PC-3 (cell line): ENCODE results near the gene STX12.

Experiments used
- EZH2 ChIP-seq: fragments of 300-600 bp; sonication (generic); IDR thresholded peaks from one replicate; pipeline ENCODE4 v1.6.1; 2017; ENCODE audit warnings: antibody characterized with exemption, mild to moderate bottlenecking, low read length; ENCODE audit not compliant: unreplicated experiment
- EZH2phosphoT487 ChIP-seq: fragments of 300-600 bp; sonication (generic); IDR thresholded peaks from 2 replicates; pipeline ENCODE4 v1.6.1; 2018; ENCODE audit warnings: mild to moderate bottlenecking, antibody characterized with exemption, low read length, borderline replicate concordance
- TF ChIP-seq, protein P1 (sequence below): fragments of 300-600 bp; sonication (generic); conservative IDR thresholded peaks from 2 replicates; pipeline ENCODE4 v1.5.1; 2017; ENCODE audit warnings: antibody characterized with exemption, low read depth, mild to moderate bottlenecking, low read length

DNA sequence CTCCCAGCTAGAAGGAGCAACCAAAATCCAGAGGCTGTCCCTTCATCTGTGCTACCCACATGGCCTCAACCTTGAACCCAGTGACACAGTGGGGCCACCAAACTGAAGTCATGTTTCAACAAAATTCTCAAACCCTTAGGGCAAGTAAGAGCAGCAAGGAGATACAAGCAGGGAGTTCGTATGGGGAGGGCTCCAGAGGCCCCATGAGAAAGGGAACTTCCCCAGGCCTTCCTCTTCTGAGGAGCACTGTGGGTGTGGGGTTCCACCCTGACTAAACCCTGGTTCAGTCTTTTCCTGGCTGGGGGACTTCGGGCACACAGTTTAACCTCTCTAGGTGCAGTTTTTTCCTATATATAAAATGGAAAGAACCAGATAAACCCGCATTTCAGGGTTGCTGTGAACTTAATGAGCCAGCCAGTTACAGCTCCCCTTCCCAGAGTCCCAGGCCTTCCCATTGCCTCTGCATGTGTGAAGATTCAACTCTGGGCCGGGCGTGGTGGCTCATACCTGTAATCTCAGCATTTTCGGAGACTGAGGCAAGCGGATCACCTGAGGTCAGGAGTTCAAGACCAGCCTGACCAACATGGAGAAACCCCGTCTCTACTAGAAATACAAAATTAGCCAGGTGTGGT, 91.4 kb downstream of the STX12 start:
- TF ChIP-seq EZH2 (no peak), EZH2phosphoT487 (no peak)
- TF ChIP-seq, protein P1, sequence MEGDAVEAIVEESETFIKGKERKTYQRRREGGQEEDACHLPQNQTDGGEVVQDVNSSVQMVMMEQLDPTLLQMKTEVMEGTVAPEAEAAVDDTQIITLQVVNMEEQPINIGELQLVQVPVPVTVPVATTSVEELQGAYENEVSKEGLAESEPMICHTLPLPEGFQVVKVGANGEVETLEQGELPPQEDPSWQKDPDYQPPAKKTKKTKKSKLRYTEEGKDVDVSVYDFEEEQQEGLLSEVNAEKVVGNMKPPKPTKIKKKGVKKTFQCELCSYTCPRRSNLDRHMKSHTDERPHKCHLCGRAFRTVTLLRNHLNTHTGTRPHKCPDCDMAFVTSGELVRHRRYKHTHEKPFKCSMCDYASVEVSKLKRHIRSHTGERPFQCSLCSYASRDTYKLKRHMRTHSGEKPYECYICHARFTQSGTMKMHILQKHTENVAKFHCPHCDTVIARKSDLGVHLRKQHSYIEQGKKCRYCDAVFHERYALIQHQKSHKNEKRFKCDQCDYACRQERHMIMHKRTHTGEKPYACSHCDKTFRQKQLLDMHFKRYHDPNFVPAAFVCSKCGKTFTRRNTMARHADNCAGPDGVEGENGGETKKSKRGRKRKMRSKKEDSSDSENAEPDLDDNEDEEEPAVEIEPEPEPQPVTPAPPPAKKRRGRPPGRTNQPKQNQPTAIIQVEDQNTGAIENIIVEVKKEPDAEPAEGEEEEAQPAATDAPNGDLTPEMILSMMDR = no peak
